Measurements from ENCODE around the gene SMARCA5. TPM values are rescaled to one million over a fixed set of nuclear protein-coding genes. Genes with fewer than 3 reads are reported as not detected.

Gene SMARCA5
- total RNA-seq, 1 donor from 2014 or later, result 49.8 TPM

- no peak for DNase-seq
- no peak for TF ChIP-seq CTCF (IDR thresholded peaks at IDR 0.05)
- intact Hi-C loops (cut with micrococcal nuclease), result no loop called here
- no peaks in the 10 kb centered on the region for H3K36me3 Mint-ChIP-seq (ENCODE audit: low read depth)
- ATAC-seq (ENCODE audit: low read depth), result no peak
- no peaks in the 10 kb centered on the region for H3K4me1 Mint-ChIP-seq
- H3K27ac Mint-ChIP-seq, result no peak overlapping the region
- H3K4me3 Mint-ChIP-seq, result no peak overlapping the region
- peaks cover 15% of the 10 kb centered on the region for H3K9me3 Mint-ChIP-seq
- CTCF ChIA-PET, result no interaction called here
- H3K27me3 Mint-ChIP-seq, result no peaks in the 10 kb centered on the region
- POLR2A ChIA-PET, result interaction anchor here (0.6 kb wide), 1 partner anchor 306 kb away, joined by 3 read pairs; no protein-coding TSS in a partner anchor
Observed at GRCh38 chr4:143586080-143586479, 72.6 kb downstream of the SMARCA5 start.

- no peaks in the 10 kb centered on the region for H3K27me3 Mint-ChIP-seq
- ATAC-seq (ENCODE audit: low read depth) (no peak), DNase-seq (no peak)
- peaks cover 11% of the 10 kb centered on the region for H3K9me3 Mint-ChIP-seq
- POLR2A ChIA-PET, result no interaction called here
- CTCF ChIA-PET, result no interaction called here
- no peak overlapping the region for H3K4me3 Mint-ChIP-seq
- no peaks in the 10 kb centered on the region for H3K36me3 Mint-ChIP-seq (ENCODE audit: low read depth)
- intact Hi-C loops (cut with micrococcal nuclease), result no loop called here
- TF ChIP-seq CTCF (IDR thresholded peaks at IDR 0.05), result no peak
- H3K27ac Mint-ChIP-seq, result no peak overlapping the region
- no peaks in the 10 kb centered on the region for H3K4me1 Mint-ChIP-seq
Observed at GRCh38 chr4:143587703-143588102, 74.2 kb downstream of the SMARCA5 start.

GRCh38 chr4:143597276-143597675 is 83.8 kb downstream of the SMARCA5 start:
- POLR2A ChIA-PET, result no interaction called here
- H3K27ac Mint-ChIP-seq, result no peak overlapping the region
- intact Hi-C loops (cut with micrococcal nuclease), result no loop called here
- TF ChIP-seq CTCF (IDR thresholded peaks at IDR 0.05), result no peak
- H3K4me1 Mint-ChIP-seq, result no peaks in the 10 kb centered on the region
- no peak overlapping the region for H3K4me3 Mint-ChIP-seq
- peaks cover 8% of the 10 kb centered on the region for H3K27me3 Mint-ChIP-seq
- H3K9me3 Mint-ChIP-seq, result no peaks in the 10 kb centered on the region
- H3K36me3 Mint-ChIP-seq (ENCODE audit: low read depth), result no peaks in the 10 kb centered on the region
- CTCF ChIA-PET, result no interaction called here
- ATAC-seq (ENCODE audit: low read depth) (no peak), DNase-seq (no peak)

GRCh38 chr4:143598816-143599215 is 85.3 kb downstream of the SMARCA5 start:
- DNase-seq (no peak), ATAC-seq (ENCODE audit: low read depth) (no peak)
- ChIA-PET POLR2A (no interaction called here), CTCF (no interaction called here)
- H3K36me3 Mint-ChIP-seq (ENCODE audit: low read depth), result no peaks in the 10 kb centered on the region
- H3K27me3 Mint-ChIP-seq, result peaks cover 8% of the 10 kb centered on the region
- no peak overlapping the region for H3K27ac Mint-ChIP-seq
- H3K4me3 Mint-ChIP-seq, result no peak overlapping the region
- TF ChIP-seq CTCF (IDR thresholded peaks at IDR 0.05), result no peak
- no peaks in the 10 kb centered on the region for H3K9me3 Mint-ChIP-seq
- H3K4me1 Mint-ChIP-seq, result no peaks in the 10 kb centered on the region
- intact Hi-C loops (cut with micrococcal nuclease), result no loop called here

GRCh38 chr4:143599827-143600226 is 86.3 kb downstream of the SMARCA5 start:
- no peaks in the 10 kb centered on the region for H3K36me3 Mint-ChIP-seq (ENCODE audit: low read depth)
- DNase-seq (no peak), ATAC-seq (ENCODE audit: low read depth) (no peak)
- ChIA-PET POLR2A (no interaction called here), CTCF (no interaction called here)
- no peak for TF ChIP-seq CTCF (IDR thresholded peaks at IDR 0.05)
- no peak overlapping the region for H3K4me3 Mint-ChIP-seq
- H3K27me3 Mint-ChIP-seq, result peaks cover 2% of the 10 kb centered on the region
- no peaks in the 10 kb centered on the region for H3K4me1 Mint-ChIP-seq
- no peaks in the 10 kb centered on the region for H3K9me3 Mint-ChIP-seq
- H3K27ac Mint-ChIP-seq, result no peak overlapping the region
- intact Hi-C loops (cut with micrococcal nuclease), result no loop called here

Measured in activated B cell treated with CpG ODN at 0.5 μM for 24 hours (primary cell).